Measurements from ENCODE around the gene OR2T27. TPM values are rescaled to one million over a fixed set of nuclear protein-coding genes. Genes with fewer than 3 reads are reported as not detected.
"Not testable (repeated sequence)": the region's sequence is repeated elsewhere in the genome, so short reads cannot be mapped to it uniquely, and the experiment has no call there.

Gene OR2T27
- total RNA-seq, 1 experiment from 2014 or later = not detected

- H3K4me3 ChIP-seq (ENCODE audit: low read depth, low read length); H3K27me3 ChIP-seq (replicated peaks; ENCODE audit: control insufficient read depth, insufficient read depth, low read length); BruUV-seq (replicated peaks); H3K9me3 Mint-ChIP-seq (ENCODE audit: unreplicated experiment); H3K36me3 Mint-ChIP-seq (ENCODE audit: insufficient read depth, unreplicated experiment); DNase-seq; H3K27ac Mint-ChIP-seq (ENCODE audit: unreplicated experiment); H3K4me1 Mint-ChIP-seq (ENCODE audit: low read depth, unreplicated experiment); H3K9me3 ChIP-seq; POLR2A ChIA-PET; CTCF ChIA-PET; H3K27me3 Mint-ChIP-seq (ENCODE audit: insufficient read depth, unreplicated experiment); H3K36me3 ChIP-seq (ENCODE audit: control insufficient read depth, insufficient read depth, low read length); H3K4me1 ChIP-seq; H3K4me3 Mint-ChIP-seq (ENCODE audit: unreplicated experiment); intact Hi-C loops (cut with micrococcal nuclease; ENCODE audit: unreplicated experiment): not testable (repeated sequence)
These were observed 13.7 kb downstream of the OR2T27 start for GRCh38 chr1:248641583-248641982.

GRCh38 chr1:248640906-248641305, 14.4 kb downstream of the OR2T27 start:
- CTCF ChIA-PET; H3K4me3 ChIP-seq (ENCODE audit: low read depth, low read length); H3K27ac Mint-ChIP-seq (ENCODE audit: unreplicated experiment); H3K36me3 Mint-ChIP-seq (ENCODE audit: insufficient read depth, unreplicated experiment); H3K9me3 ChIP-seq; H3K4me3 Mint-ChIP-seq (ENCODE audit: unreplicated experiment); DNase-seq; POLR2A ChIA-PET; BruUV-seq (replicated peaks); intact Hi-C loops (cut with micrococcal nuclease; ENCODE audit: unreplicated experiment); H3K36me3 ChIP-seq (ENCODE audit: control insufficient read depth, insufficient read depth, low read length); H3K4me1 ChIP-seq; H3K27me3 ChIP-seq (replicated peaks; ENCODE audit: control insufficient read depth, insufficient read depth, low read length); H3K9me3 Mint-ChIP-seq (ENCODE audit: unreplicated experiment); H3K27me3 Mint-ChIP-seq (ENCODE audit: insufficient read depth, unreplicated experiment); H3K4me1 Mint-ChIP-seq (ENCODE audit: low read depth, unreplicated experiment): not testable (repeated sequence)

GRCh38 chr1:248639652-248640051, 15.7 kb downstream of the OR2T27 start:
- intact Hi-C loops (cut with micrococcal nuclease; ENCODE audit: unreplicated experiment); H3K27me3 ChIP-seq (replicated peaks; ENCODE audit: control insufficient read depth, insufficient read depth, low read length); H3K4me1 Mint-ChIP-seq (ENCODE audit: low read depth, unreplicated experiment); DNase-seq; CTCF ChIA-PET; H3K27ac Mint-ChIP-seq (ENCODE audit: unreplicated experiment); POLR2A ChIA-PET; H3K36me3 Mint-ChIP-seq (ENCODE audit: insufficient read depth, unreplicated experiment); H3K9me3 ChIP-seq; BruUV-seq (replicated peaks); H3K4me3 ChIP-seq (ENCODE audit: low read depth, low read length); H3K9me3 Mint-ChIP-seq (ENCODE audit: unreplicated experiment); H3K36me3 ChIP-seq (ENCODE audit: control insufficient read depth, insufficient read depth, low read length); H3K4me1 ChIP-seq; H3K4me3 Mint-ChIP-seq (ENCODE audit: unreplicated experiment); H3K27me3 Mint-ChIP-seq (ENCODE audit: insufficient read depth, unreplicated experiment): not testable (repeated sequence)

GRCh38 chr1:248636612-248637011, 18.7 kb downstream of the OR2T27 start:
- POLR2A ChIA-PET = not testable (repeated sequence)

GRCh38 chr1:248634991-248635390, 20.3 kb downstream of the OR2T27 start, which contains the start of gene OR2T11:
Gene OR2T11 (minus strand): TSS chr1:248635091. CDS start chr1:248627128, 7,963 bp downstream.
- H3K27me3 Mint-ChIP-seq (ENCODE audit: insufficient read depth, unreplicated experiment) = not testable (repeated sequence)

More at GRCh38 chr1:248636612-248637011, 18.7 kb downstream of the OR2T27 start:
- H3K4me1 ChIP-seq; BruUV-seq (replicated peaks); H3K36me3 ChIP-seq (ENCODE audit: control insufficient read depth, insufficient read depth, low read length); CTCF ChIA-PET; H3K9me3 ChIP-seq; H3K4me1 Mint-ChIP-seq (ENCODE audit: low read depth, unreplicated experiment); H3K36me3 Mint-ChIP-seq (ENCODE audit: insufficient read depth, unreplicated experiment); H3K27me3 ChIP-seq (replicated peaks; ENCODE audit: control insufficient read depth, insufficient read depth, low read length); H3K9me3 Mint-ChIP-seq (ENCODE audit: unreplicated experiment); H3K27me3 Mint-ChIP-seq (ENCODE audit: insufficient read depth, unreplicated experiment); intact Hi-C loops (cut with micrococcal nuclease; ENCODE audit: unreplicated experiment); H3K4me3 ChIP-seq (ENCODE audit: low read depth, low read length); H3K4me3 Mint-ChIP-seq (ENCODE audit: unreplicated experiment); DNase-seq; H3K27ac Mint-ChIP-seq (ENCODE audit: unreplicated experiment): not testable (repeated sequence)

More at GRCh38 chr1:248634991-248635390, 20.3 kb downstream of the OR2T27 start, which contains the start of gene OR2T11:
- H3K36me3 Mint-ChIP-seq (ENCODE audit: insufficient read depth, unreplicated experiment); intact Hi-C loops (cut with micrococcal nuclease; ENCODE audit: unreplicated experiment); H3K9me3 Mint-ChIP-seq (ENCODE audit: unreplicated experiment); H3K9me3 ChIP-seq; H3K4me3 ChIP-seq (ENCODE audit: low read depth, low read length); POLR2A ChIA-PET; H3K36me3 ChIP-seq (ENCODE audit: control insufficient read depth, insufficient read depth, low read length); H3K4me1 Mint-ChIP-seq (ENCODE audit: low read depth, unreplicated experiment); BruUV-seq (replicated peaks); H3K4me1 ChIP-seq; DNase-seq; H3K27me3 ChIP-seq (replicated peaks; ENCODE audit: control insufficient read depth, insufficient read depth, low read length); H3K4me3 Mint-ChIP-seq (ENCODE audit: unreplicated experiment); H3K27ac Mint-ChIP-seq (ENCODE audit: unreplicated experiment); CTCF ChIA-PET: not testable (repeated sequence)

Measured in Caco-2 (cell line).